Pericardium fibroblast (primary cell): ENCODE measurements around the gene PARD6A. TPM values are rescaled to one million over a fixed set of nuclear protein-coding genes. Genes with fewer than 3 reads are reported as not detected.

Experiments used
- total RNA-seq: library from RNA; depleted of rRNA; stranded (reverse); fragments of >200 nt; gene quantifications from 2 replicates; pipeline ENCODE4 v1.2.3, GENCODE V29; 2015

Gene PARD6A
- total RNA-seq, result 1.5 TPM in 1 of 2 replicates, not detected in the other

GRCh38 chr16:67660564-67661028, at the start of gene PARD6A:
Gene PARD6A, plus strand, starts transcription at chr16:67660960. Its CDS starts 79 bp downstream, at chr16:67661039.

GRCh38 chr16:67659675-67660563, 841 bp upstream of the PARD6A start, which contains the start of gene ACD:
Gene ACD, minus strand, starts transcription at chr16:67660260. Its CDS starts 40 bp downstream, at chr16:67660220.

GRCh38 chr16:67666559-67667452, 6.0 kb downstream of the PARD6A start, which contains the start of the genes C16orf86 and ENKD1:
Gene C16orf86, plus strand, starts transcription at chr16:67666814. Its CDS starts 157 bp downstream, at chr16:67666971.
Gene ENKD1, minus strand, starts transcription at chr16:67666750. Its CDS starts 308 bp downstream, at chr16:67666442.

Other genes starting within 250 kb of the PARD6A start
- gene ZDHHC1, start 244.5 kb upstream of the PARD6A start, total RNA-seq, result 10.6 and 12.8 TPM in 2 replicates
- 0.34 TPM in 1 of 2 replicates, not detected in the other for gene HSD11B2, start 229.8 kb upstream of the PARD6A start, total RNA-seq
- 70.6 and 134 TPM in 2 replicates for gene ATP6V0D1, start 179.8 kb upstream of the PARD6A start, total RNA-seq
- gene AGRP, start 177.4 kb upstream of the PARD6A start, total RNA-seq, result not detected in 2 replicates
- gene RIPOR1, start 132.1 kb upstream of the PARD6A start, total RNA-seq, result 27.3 and 42.6 TPM in 2 replicates
- gene CTCF, start 98.4 kb upstream of the PARD6A start, total RNA-seq, result 13.1 and 17.8 TPM in 2 replicates
- gene CARMIL2, start 15.8 kb upstream of the PARD6A start, total RNA-seq, result 9.8 TPM in 1 of 2 replicates, not detected in the other
- 17.4 and 24.3 TPM in 2 replicates for gene ACD, start 700 bp upstream of the PARD6A start, total RNA-seq
- 15.5 and 16.0 TPM in 2 replicates for gene ENKD1, start 5.8 kb downstream of the PARD6A start, total RNA-seq
- 2.0 and 10.3 TPM in 2 replicates for gene C16orf86, start 5.9 kb downstream of the PARD6A start, total RNA-seq
- gene GFOD2, start 58.4 kb downstream of the PARD6A start, total RNA-seq, result 6.5 and 8.5 TPM in 2 replicates
- 5.0 and 5.2 TPM in 2 replicates for gene RANBP10, start 145.6 kb downstream of the PARD6A start, total RNA-seq
- gene TSNAXIP1, start 145.9 kb downstream of the PARD6A start, total RNA-seq, result 0.26 and 0.58 TPM in 2 replicates
- gene THAP11, start 181.4 kb downstream of the PARD6A start, total RNA-seq, result 39.7 and 52.5 TPM in 2 replicates
- 193 and 272 TPM in 2 replicates for gene NUTF2, start 186.0 kb downstream of the PARD6A start, total RNA-seq
- 32.6 and 32.7 TPM in 2 replicates for gene CENPT, start 186.7 kb downstream of the PARD6A start, total RNA-seq
- 37.6 TPM in 2 replicates for gene EDC4, start 212.1 kb downstream of the PARD6A start, total RNA-seq
- 0.47 and 0.77 TPM in 2 replicates for gene NRN1L, start 223.9 kb downstream of the PARD6A start, total RNA-seq
- 13.1 and 15.5 TPM in 2 replicates for gene PSKH1, start 232.3 kb downstream of the PARD6A start, total RNA-seq